Measurements from ENCODE around the gene CA4.
"Not testable (repeated sequence)": the region's sequence is repeated elsewhere in the genome, so short reads cannot be mapped to it uniquely, and the experiment has no call there.

DNA sequence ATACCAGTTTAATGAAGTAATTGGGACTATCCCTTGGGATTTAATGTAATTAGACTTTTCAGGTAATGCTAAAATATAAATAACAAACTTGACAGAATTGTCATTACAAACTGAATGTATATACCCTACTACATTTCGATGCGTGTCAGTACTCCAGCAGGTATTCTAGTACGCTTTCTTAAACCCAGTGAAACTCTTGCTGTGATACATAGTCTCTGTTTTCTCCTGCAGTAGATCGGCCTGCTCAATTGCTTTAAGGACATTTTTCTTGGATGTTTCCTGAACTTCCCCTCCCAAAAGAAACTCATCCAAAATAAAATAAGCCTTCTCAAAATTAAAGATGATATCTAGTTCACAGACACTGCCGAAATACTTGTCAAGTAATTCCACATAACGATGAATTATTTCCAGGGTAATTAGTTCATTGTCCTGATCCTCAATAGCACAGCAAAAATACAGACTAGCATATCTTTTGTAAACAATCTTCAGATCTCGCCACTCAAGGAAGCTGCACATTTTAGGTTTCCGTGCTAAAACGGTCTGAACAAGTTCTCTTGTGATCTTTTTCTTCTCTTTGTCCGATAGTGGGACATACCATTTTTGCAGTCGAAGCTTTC lies 47.6 kb upstream of the CA4 start:
- TF ChIP-seq, protein P1, sequence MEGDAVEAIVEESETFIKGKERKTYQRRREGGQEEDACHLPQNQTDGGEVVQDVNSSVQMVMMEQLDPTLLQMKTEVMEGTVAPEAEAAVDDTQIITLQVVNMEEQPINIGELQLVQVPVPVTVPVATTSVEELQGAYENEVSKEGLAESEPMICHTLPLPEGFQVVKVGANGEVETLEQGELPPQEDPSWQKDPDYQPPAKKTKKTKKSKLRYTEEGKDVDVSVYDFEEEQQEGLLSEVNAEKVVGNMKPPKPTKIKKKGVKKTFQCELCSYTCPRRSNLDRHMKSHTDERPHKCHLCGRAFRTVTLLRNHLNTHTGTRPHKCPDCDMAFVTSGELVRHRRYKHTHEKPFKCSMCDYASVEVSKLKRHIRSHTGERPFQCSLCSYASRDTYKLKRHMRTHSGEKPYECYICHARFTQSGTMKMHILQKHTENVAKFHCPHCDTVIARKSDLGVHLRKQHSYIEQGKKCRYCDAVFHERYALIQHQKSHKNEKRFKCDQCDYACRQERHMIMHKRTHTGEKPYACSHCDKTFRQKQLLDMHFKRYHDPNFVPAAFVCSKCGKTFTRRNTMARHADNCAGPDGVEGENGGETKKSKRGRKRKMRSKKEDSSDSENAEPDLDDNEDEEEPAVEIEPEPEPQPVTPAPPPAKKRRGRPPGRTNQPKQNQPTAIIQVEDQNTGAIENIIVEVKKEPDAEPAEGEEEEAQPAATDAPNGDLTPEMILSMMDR (IDR thresholded peaks at IDR 0.05; ENCODE audit: borderline replicate concordance, extremely low read depth, low read length, poor library complexity, severe bottlenecking): not testable (repeated sequence)
- TF ChIP-seq EZH2 (IDR thresholded peaks at IDR 0.05; ENCODE audit: borderline replicate concordance, low read depth, low read length, severe bottlenecking): not testable (repeated sequence)

Measured in DND-41 (cell line).